K562 (cell line): ENCODE measurements around the gene LCA5L. TPM values are rescaled to one million over a fixed set of nuclear protein-coding genes. Genes with fewer than 3 reads are reported as not detected.

ENCODE experiments used
- JUNB ChIP-seq: fragments of 450-650 bp; formaldehyde crosslinking; conservative IDR thresholded peaks from 2 replicates; pipeline ENCODE4 v1.4.0; 2020; ENCODE audit warnings: mild to moderate bottlenecking
- PHF20 ChIP-seq: fragments of 450-650 bp; IDR thresholded peaks from 2 replicates; pipeline ENCODE4 v1.6.1; 2018; ENCODE audit not compliant: partially characterized antibody
- PTTG1 ChIP-seq: fragments of 450-650 bp; IDR thresholded peaks from 2 replicates; pipeline ENCODE4 v1.6.1; 2016; ENCODE audit warnings: low read depth, mild to moderate bottlenecking, missing genetic modification characterization, missing compliant biosample characterization
- SAP30 ChIP-seq: fragments of 200-600 bp; sonication (generic); IDR thresholded peaks from 2 replicates; pipeline ENCODE4 v1.6.1; 2012; ENCODE audit warnings: borderline replicate concordance, low read depth, mild to moderate bottlenecking, moderate library complexity, low read length, control low read depth, inconsistent platforms; ENCODE audit not compliant: insufficient read depth, poor library complexity, severe bottlenecking
- ZNF75A ChIP-seq: fragments of 450-650 bp; formaldehyde crosslinking; IDR thresholded peaks from 2 replicates; pipeline ENCODE4 v1.4.0; 2020; ENCODE audit warnings: mild to moderate bottlenecking
- polyA plus RNA-seq, 8 experiments: library from polyadenylated mRNA; depleted of rRNA in 4 of 8; stranded (reverse) in 5 of 8; unstranded in 3 of 8; fragments of >200 nt; fragmentation: Nextera tagmentation in 2 of 8; fragmentation: Illumina TruSeq in 1 of 8; extraction: Ambion mirVana in 2 of 8; extraction: Trizol in 1 of 8; gene quantifications; 2 replicates each; pipeline versions ENCODE4 v1.2.1 to v1.2.3, GENCODE V29; 2011 to 2014; ENCODE audit warnings: inconsistent platforms in 1 of 8, missing spikeins in 1 of 8
- total RNA-seq, 7 experiments: library from RNA; depleted of rRNA in 6 of 7; stranded (reverse); fragments of >200 nt in 6 of 7; fragmentation: Illumina TruSeq in 2 of 7; extraction: Trizol in 2 of 7; gene quantifications; 2 replicates each; pipeline versions ENCODE4 v1.2.1 to v1.2.3, GENCODE V29; 2011 to 2021; ENCODE audit warnings: low replicate concordance in 1 of 7
- TF ChIP-seq, protein P1 (sequence below), 2 experiments: IDR thresholded peaks in 1 of 2; conservative IDR thresholded peaks in 1 of 2; 2 replicates each; pipeline ENCODE4 v1.6.1; 2016; ENCODE audit warnings: low read depth in 2 of 2, mild to moderate bottlenecking in 1 of 2, missing compliant biosample characterization in 1 of 2, missing genetic modification characterization in 1 of 2, moderate library complexity in 1 of 2
- TF ChIP-seq, protein P2 (sequence below): fragments of 450-650 bp; IDR thresholded peaks from 2 replicates; pipeline ENCODE4 v1.6.1; 2018; ENCODE audit not compliant: partially characterized antibody
- TF ChIP-seq, protein P3 (sequence below), 2 experiments: IDR thresholded peaks; 2 replicates each; pipeline ENCODE4 v1.6.1; 2011; ENCODE audit warnings: borderline replicate concordance in 1 of 2, control low read depth in 1 of 2, low read depth in 1 of 2, low read length in 1 of 2, mild to moderate bottlenecking in 1 of 2, mixed read lengths in 1 of 2, moderate library complexity in 1 of 2; ENCODE audit not compliant: insufficient read depth in 1 of 2, insufficient read length in 1 of 2, poor library complexity in 1 of 2, severe bottlenecking in 1 of 2; ENCODE audit errors: extremely low read depth in 1 of 2
- TF ChIP-seq, protein P4 (sequence below): fragments of 250-450 bp; sonication (Bioruptor Pico); IDR thresholded peaks from 2 replicates; pipeline ENCODE4 v1.4.0; 2020; ENCODE audit warnings: mild to moderate bottlenecking
- TF ChIP-seq, protein P5 (sequence below), 2 experiments: fragments of 450-650 bp; conservative IDR thresholded peaks; 2 replicates each; pipeline ENCODE4 v1.6.1; 2017; ENCODE audit warnings: mild to moderate bottlenecking in 2 of 2, moderate library complexity in 2 of 2
- TF ChIP-seq, protein P6 (sequence below), 2 experiments: fragments of 450-650 bp in 1 of 2; sonication (generic) in 1 of 2; formaldehyde crosslinking; conservative IDR thresholded peaks; 2 replicates each; pipeline versions ENCODE4 v1.4.0 to v1.8.1; 2020 to 2022; ENCODE audit warnings: mild to moderate bottlenecking in 1 of 2, missing genetic modification reagents in 1 of 2

LCA5L gene
- total and polyA plus RNA-seq, 9 of the 15 experiments (the other 6 are each of a cell fraction or from before 2014, with no cell fraction given), result 1.8 to 4.9 (median 3.8) TPM

DNA sequence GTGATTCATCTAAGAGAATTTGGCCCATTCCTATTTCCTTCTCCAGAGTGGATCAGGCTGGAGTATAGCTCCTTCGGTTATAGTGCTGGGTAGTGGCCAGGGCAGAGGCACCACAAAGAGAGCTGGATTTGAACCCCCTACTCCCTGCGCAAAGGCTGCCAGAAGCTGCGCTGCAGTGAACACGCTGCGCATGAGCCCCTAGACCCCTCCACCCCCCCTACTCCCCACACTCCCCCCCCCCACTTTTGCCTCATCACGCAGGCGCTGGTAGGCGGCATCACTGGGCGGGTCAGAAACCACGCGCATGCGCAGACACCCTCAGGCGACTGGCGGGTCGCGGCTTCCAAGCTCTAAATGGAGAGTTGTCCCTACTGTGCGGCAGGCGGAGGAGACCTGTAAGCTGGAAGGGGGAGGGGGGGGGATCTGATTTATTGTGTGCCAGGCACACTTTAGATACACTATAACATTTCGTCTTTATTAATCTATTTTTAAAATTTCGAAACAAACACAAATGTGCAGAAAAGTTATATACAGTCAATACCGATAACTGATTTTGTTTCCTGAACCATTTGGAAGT, 58.0 kb downstream of the LCA5L start (continued):
- TF ChIP-seq, protein P1, sequence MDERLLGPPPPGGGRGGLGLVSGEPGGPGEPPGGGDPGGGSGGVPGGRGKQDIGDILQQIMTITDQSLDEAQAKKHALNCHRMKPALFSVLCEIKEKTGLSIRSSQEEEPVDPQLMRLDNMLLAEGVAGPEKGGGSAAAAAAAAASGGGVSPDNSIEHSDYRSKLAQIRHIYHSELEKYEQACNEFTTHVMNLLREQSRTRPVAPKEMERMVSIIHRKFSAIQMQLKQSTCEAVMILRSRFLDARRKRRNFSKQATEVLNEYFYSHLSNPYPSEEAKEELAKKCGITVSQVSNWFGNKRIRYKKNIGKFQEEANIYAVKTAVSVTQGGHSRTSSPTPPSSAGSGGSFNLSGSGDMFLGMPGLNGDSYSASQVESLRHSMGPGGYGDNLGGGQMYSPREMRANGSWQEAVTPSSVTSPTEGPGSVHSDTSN (CRISPR knock-in tag; IDR thresholded peaks at IDR 0.05; ENCODE audit: low read depth), result no peak
- TF ChIP-seq, protein P1 (tag; conservative IDR thresholded peaks at IDR 0.05; ENCODE audit: low read depth), result peak; percentile 19; the same call in 1 of the 2 replicates
- TF ChIP-seq JUNB (0 out of 2 replicates have a peak, but pooled peaks have one; percentile 26), SAP30 (peak; percentile 11), ZNF75A (CRISPR knock-in tag) (0 out of 2 replicates have a peak, but pooled peaks have one; percentile 14), PTTG1 (tag) (no peak), PHF20 (no peak)
- TF ChIP-seq, protein P2, sequence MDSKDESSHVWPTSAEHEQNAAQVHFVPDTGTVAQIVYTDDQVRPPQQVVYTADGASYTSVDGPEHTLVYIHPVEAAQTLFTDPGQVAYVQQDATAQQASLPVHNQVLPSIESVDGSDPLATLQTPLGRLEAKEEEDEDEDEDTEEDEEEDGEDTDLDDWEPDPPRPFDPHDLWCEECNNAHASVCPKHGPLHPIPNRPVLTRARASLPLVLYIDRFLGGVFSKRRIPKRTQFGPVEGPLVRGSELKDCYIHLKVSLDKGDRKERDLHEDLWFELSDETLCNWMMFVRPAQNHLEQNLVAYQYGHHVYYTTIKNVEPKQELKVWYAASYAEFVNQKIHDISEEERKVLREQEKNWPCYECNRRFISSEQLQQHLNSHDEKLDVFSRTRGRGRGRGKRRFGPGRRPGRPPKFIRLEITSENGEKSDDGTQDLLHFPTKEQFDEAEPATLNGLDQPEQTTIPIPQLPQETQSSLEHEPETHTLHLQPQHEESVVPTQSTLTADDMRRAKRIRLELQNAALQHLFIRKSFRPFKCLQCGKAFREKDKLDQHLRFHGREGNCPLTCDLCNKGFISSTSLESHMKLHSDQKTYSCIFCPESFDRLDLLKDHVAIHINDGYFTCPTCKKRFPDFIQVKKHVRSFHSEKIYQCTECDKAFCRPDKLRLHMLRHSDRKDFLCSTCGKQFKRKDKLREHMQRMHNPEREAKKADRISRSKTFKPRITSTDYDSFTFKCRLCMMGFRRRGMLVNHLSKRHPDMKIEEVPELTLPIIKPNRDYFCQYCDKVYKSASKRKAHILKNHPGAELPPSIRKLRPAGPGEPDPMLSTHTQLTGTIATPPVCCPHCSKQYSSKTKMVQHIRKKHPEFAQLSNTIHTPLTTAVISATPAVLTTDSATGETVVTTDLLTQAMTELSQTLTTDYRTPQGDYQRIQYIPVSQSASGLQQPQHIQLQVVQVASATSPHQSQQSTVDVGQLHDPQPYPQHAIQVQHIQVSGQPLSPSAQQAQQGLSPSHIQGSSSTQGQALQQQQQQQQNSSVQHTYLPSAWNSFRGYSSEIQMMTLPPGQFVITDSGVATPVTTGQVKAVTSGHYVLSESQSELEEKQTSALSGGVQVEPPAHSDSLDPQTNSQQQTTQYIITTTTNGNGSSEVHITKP, result peak; percentile 95
- TF ChIP-seq, protein P3, sequence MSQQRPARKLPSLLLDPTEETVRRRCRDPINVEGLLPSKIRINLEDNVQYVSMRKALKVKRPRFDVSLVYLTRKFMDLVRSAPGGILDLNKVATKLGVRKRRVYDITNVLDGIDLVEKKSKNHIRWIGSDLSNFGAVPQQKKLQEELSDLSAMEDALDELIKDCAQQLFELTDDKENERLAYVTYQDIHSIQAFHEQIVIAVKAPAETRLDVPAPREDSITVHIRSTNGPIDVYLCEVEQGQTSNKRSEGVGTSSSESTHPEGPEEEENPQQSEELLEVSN (IDR thresholded peaks at IDR 0.05; ENCODE audit: borderline replicate concordance in 1 of 2, extremely low read depth in 1 of 2, insufficient read depth in 1 of 2, insufficient read length in 1 of 2, low read depth in 1 of 2, low read length in 1 of 2, poor library complexity in 1 of 2, severe bottlenecking in 1 of 2), result peak in 1 of 2 experiments; percentile 38
- TF ChIP-seq, protein P4, sequence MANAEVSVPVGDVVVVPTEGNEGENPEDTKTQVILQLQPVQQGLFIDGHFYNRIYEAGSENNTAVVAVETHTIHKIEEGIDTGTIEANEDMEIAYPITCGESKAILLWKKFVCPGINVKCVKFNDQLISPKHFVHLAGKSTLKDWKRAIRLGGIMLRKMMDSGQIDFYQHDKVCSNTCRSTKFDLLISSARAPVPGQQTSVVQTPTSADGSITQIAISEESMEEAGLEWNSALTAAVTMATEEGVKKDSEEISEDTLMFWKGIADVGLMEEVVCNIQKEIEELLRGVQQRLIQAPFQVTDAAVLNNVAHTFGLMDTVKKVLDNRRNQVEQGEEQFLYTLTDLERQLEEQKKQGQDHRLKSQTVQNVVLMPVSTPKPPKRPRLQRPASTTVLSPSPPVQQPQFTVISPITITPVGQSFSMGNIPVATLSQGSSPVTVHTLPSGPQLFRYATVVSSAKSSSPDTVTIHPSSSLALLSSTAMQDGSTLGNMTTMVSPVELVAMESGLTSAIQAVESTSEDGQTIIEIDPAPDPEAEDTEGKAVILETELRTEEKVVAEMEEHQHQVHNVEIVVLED (CRISPR knock-in tag), result 0 out of 2 replicates have a peak, but pooled peaks have one; percentile 36
- TF ChIP-seq, protein P5, sequence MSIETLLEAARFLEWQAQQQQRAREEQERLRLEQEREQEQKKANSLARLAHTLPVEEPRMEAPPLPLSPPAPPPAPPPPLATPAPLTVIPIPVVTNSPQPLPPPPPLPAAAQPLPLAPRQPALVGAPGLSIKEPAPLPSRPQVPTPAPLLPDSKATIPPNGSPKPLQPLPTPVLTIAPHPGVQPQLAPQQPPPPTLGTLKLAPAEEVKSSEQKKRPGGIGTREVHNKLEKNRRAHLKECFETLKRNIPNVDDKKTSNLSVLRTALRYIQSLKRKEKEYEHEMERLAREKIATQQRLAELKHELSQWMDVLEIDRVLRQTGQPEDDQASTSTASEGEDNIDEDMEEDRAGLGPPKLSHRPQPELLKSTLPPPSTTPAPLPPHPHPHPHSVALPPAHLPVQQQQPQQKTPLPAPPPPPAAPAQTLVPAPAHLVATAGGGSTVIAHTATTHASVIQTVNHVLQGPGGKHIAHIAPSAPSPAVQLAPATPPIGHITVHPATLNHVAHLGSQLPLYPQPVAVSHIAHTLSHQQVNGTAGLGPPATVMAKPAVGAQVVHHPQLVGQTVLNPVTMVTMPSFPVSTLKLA (conservative IDR thresholded peaks at IDR 0.05), result peak in 1 of 2 experiments; percentile 2; a peak in 1 of 4 replicates
- TF ChIP-seq, protein P6, sequence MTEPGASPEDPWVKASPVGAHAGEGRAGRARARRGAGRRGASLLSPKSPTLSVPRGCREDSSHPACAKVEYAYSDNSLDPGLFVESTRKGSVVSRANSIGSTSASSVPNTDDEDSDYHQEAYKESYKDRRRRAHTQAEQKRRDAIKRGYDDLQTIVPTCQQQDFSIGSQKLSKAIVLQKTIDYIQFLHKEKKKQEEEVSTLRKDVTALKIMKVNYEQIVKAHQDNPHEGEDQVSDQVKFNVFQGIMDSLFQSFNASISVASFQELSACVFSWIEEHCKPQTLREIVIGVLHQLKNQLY (CRISPR knock-in tag; conservative IDR thresholded peaks at IDR 0.05), result 0 out of 4 replicates have a peak, but pooled peaks of 1 of the 2 experiments have one; percentile 55
